SU-DHL-6 (cell line): ENCODE measurements around the gene PROS1.

Source experiments
- H2AFZ ChIP-seq: fragments of 200-600 bp; sonication (generic); 2 replicates; pipeline ENCODE4 v1.6.1; 2014; ENCODE audit warnings: low read depth, mild to moderate bottlenecking, moderate library complexity, mixed read lengths, antibody characterized with exemption, low read length; ENCODE audit not compliant: severe bottlenecking
- H3F3A ChIP-seq: fragments of 200-600 bp; shearing (Covaris generic); 2 replicates; pipeline ENCODE4 v1.6.0; 2016; ENCODE audit warnings: antibody characterized with exemption, mild to moderate bottlenecking; ENCODE audit not compliant: insufficient read depth
- H3K27ac ChIP-seq: fragments of 200-600 bp; sonication (generic); 2 replicates; pipeline ENCODE4 v1.5.1; 2016; ENCODE audit warnings: low read depth, mild to moderate bottlenecking, low read length, moderate library complexity, mixed read lengths
- H3K27me3 ChIP-seq: fragments of 200-600 bp; sonication (generic), shearing (Covaris generic); 2 replicates; pipeline ENCODE4 v1.6.0; 2014; ENCODE audit warnings: mild to moderate bottlenecking, low read length
- H3K36me3 ChIP-seq: fragments of 200-600 bp; sonication (generic); 2 replicates; pipeline ENCODE4 v1.6.1; 2014; ENCODE audit warnings: mild to moderate bottlenecking, low read length, mixed read lengths
- H3K4me2 ChIP-seq: fragments of 300-600, 200-600 bp; shearing (Covaris generic), sonication (generic); 2 replicates; pipeline ENCODE4 v1.6.0; 2014; ENCODE audit warnings: low read length, low read depth, mild to moderate bottlenecking; ENCODE audit not compliant: poor library complexity, severe bottlenecking
- H3K4me3 ChIP-seq: fragments of 200-600 bp; sonication (generic); 2 replicates; pipeline ENCODE4 v1.5.1; 2014; ENCODE audit warnings: antibody characterized with exemption, low read length, mild to moderate bottlenecking, mixed read lengths; ENCODE audit not compliant: insufficient read depth, poor library complexity, severe bottlenecking
- H3K79me2 ChIP-seq: fragments of 200-600 bp; sonication (generic); 2 replicates; pipeline ENCODE4 v1.6.1; 2014; ENCODE audit warnings: mild to moderate bottlenecking, low read length, moderate library complexity; ENCODE audit not compliant: insufficient read depth
- H3K9ac ChIP-seq: fragments of 200-600 bp; sonication (generic); 2 replicates; pipeline ENCODE4 v1.7.0; 2014; ENCODE audit warnings: mild to moderate bottlenecking, low read length
- H3K9me2 ChIP-seq: fragments of 200-600 bp; sonication (generic); replicated peaks from 2 replicates; pipeline ENCODE4 v1.6.1; 2014; ENCODE audit warnings: low read length; ENCODE audit not compliant: insufficient read depth
- H3K9me3 ChIP-seq: fragments of 200-600 bp; sonication (generic); 2 replicates; pipeline ENCODE4 v1.6.1; 2014; ENCODE audit warnings: low read length, mixed read lengths; ENCODE audit not compliant: insufficient read depth
- H4K20me1 ChIP-seq: fragments of 200-600 bp; sonication (generic); 2 replicates; pipeline ENCODE4 v1.6.1; 2014; ENCODE audit warnings: low read depth, mild to moderate bottlenecking, antibody characterized with exemption, low read length, moderate library complexity, mixed read lengths
- EZH2phosphoT487 ChIP-seq: fragments of 200-600 bp; sonication (generic), shearing (Covaris generic); conservative IDR thresholded peaks from 2 replicates; pipeline ENCODE4 v1.6.1; 2018; ENCODE audit warnings: mild to moderate bottlenecking, antibody characterized with exemption, low read length, moderate library complexity, mixed read lengths
- TF ChIP-seq, protein P1 (sequence below): fragments of 200-600 bp; sonication (generic); IDR thresholded peaks from one replicate; pipeline ENCODE4 v1.5.1; 2017; ENCODE audit warnings: antibody characterized with exemption, mild to moderate bottlenecking, low read length, moderate library complexity; ENCODE audit not compliant: insufficient read depth, poor library complexity, severe bottlenecking

PROS1 gene

DNA sequence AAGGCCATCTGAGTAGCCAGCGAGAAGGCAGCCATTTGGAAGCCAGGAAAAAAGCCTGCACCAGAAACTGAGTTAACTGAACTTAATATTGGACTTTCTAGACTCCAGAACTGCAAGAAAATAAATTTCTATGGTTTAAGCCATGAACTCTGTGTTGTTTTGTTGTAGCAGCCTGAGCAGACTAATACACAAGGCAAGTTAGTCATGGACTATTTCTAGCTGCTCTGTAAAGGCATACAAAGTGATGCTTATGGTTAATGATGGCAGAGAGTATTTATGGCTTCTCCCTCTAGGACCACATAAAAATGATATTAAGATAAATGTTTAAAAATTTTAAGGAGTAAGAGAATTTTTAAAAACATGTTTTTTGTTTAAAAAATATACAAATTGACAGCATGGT, 37.1 kb downstream of the PROS1 start:
- H3K36me3 ChIP-seq: no peaks in the 10 kb centered on the region
- H3K9me2 ChIP-seq: no peaks in the 10 kb centered on the region
- no peak for TF ChIP-seq EZH2phosphoT487
- TF ChIP-seq, protein P1, sequence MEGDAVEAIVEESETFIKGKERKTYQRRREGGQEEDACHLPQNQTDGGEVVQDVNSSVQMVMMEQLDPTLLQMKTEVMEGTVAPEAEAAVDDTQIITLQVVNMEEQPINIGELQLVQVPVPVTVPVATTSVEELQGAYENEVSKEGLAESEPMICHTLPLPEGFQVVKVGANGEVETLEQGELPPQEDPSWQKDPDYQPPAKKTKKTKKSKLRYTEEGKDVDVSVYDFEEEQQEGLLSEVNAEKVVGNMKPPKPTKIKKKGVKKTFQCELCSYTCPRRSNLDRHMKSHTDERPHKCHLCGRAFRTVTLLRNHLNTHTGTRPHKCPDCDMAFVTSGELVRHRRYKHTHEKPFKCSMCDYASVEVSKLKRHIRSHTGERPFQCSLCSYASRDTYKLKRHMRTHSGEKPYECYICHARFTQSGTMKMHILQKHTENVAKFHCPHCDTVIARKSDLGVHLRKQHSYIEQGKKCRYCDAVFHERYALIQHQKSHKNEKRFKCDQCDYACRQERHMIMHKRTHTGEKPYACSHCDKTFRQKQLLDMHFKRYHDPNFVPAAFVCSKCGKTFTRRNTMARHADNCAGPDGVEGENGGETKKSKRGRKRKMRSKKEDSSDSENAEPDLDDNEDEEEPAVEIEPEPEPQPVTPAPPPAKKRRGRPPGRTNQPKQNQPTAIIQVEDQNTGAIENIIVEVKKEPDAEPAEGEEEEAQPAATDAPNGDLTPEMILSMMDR: no peak
- H4K20me1 ChIP-seq: no peaks in the 10 kb centered on the region
- no peaks in the 10 kb centered on the region for H3F3A ChIP-seq
- no peak overlapping the region for H3K27ac ChIP-seq
- H2AFZ ChIP-seq: no peak overlapping the region
- no peak overlapping the region for H3K4me3 ChIP-seq
- no peak overlapping the region for H3K9ac ChIP-seq
- H3K27me3 ChIP-seq: no peaks in the 10 kb centered on the region
- no peaks in the 10 kb centered on the region for H3K9me3 ChIP-seq
- no peaks in the 10 kb centered on the region for H3K79me2 ChIP-seq
- no peak overlapping the region for H3K4me2 ChIP-seq

GRCh38 chr3:93934366-93935046, 39.2 kb downstream of the PROS1 start:
- H3K79me2 ChIP-seq: no peaks in the 10 kb centered on the region
- H4K20me1 ChIP-seq: no peaks in the 10 kb centered on the region
- H3K4me3 ChIP-seq: no peak overlapping the region
- no peaks in the 10 kb centered on the region for H3K9me2 ChIP-seq
- no peaks in the 10 kb centered on the region for H3K27me3 ChIP-seq
- H2AFZ ChIP-seq: no peak overlapping the region
- no peak overlapping the region for H3K27ac ChIP-seq
- no peak overlapping the region for H3K4me2 ChIP-seq
- no peaks in the 10 kb centered on the region for H3K36me3 ChIP-seq
- TF ChIP-seq, protein P1: no peak
- TF ChIP-seq EZH2phosphoT487: no peak
- H3K9ac ChIP-seq: no peak overlapping the region
- H3K9me3 ChIP-seq: no peaks in the 10 kb centered on the region
- H3F3A ChIP-seq: no peaks in the 10 kb centered on the region

DNA sequence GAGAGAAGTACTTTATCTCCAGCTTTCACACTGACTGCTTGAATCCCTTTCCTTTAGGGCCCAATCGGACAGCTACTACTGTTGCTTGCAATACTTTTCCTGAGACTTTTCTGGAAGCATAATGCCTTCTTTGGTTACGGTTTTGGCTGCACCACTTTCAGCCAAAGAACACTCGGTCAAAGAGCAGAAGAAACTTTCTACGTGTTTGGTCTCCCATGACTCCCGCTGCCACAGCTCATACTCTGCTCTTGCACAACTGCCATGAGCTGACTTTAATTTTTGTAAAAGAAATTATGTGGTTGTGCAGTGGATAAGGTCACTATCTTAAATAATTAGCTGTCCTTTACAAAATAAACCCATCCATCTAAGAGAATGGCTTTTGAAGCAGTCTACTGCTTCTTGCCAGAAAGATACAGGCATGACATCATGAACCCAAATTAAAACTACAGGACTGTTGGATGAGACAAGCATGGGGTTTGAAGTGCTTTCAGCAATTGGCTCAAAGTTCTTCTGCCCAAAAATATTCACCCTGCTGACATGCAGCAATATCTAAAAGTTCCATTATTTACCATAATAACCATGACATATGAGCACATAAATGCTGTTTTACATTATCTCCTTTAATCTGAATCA, 42.0 kb downstream of the PROS1 start:
- Histone ChIP-seq H3K79me2 (no peaks in the 10 kb centered on the region), H3K36me3 (no peaks in the 10 kb centered on the region), H3F3A (no peaks in the 10 kb centered on the region), H3K4me3 (no peak overlapping the region), H3K9ac (no peak overlapping the region), H3K9me2 (no peaks in the 10 kb centered on the region), H3K27me3 (no peaks in the 10 kb centered on the region), H3K27ac (no peak overlapping the region), H2AFZ (no peak overlapping the region), H4K20me1 (no peaks in the 10 kb centered on the region), H3K9me3 (no peaks in the 10 kb centered on the region), H3K4me2 (no peak overlapping the region)
- no peak for TF ChIP-seq EZH2phosphoT487
- TF ChIP-seq, protein P1: no peak
